Hematopoietic multipotent progenitor cell treated with erythropoietin and hydrocortisone succinate and interleukin-3 and kit ligand, for 4 days (in vitro differentiated cells): Measurements from ENCODE around the gene CLEC4D.
"Not testable (repeated sequence)": the region's sequence is repeated elsewhere in the genome, so short reads cannot be mapped to it uniquely, and the experiment has no call there.

Experiments
- DNase-seq: peaks from one replicate; pipeline ENCODE4 v3.0.0-alpha.2; 2015

Gene CLEC4D

DNA sequence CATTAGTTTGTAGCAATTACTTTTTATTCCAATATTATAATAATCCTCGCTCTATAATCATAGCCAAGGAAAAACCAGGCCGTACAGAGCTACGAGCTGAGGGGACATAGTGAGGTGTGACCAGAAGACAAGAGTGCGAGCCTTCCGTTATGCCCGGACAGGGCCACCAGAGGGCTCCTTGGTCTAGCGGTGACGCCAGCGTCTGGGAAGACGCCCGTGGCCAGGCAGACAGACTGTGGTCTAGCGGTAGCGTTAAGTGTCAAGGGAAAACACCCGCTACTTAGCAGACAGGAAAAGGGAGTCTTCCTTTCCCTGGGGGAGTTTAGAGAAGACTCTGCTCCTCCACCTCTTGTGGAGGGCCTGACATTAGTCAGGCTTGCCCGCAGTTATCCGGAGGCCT lies 24.5 kb downstream of the CLEC4D start:
- not testable (repeated sequence) for DNase-seq

DNA sequence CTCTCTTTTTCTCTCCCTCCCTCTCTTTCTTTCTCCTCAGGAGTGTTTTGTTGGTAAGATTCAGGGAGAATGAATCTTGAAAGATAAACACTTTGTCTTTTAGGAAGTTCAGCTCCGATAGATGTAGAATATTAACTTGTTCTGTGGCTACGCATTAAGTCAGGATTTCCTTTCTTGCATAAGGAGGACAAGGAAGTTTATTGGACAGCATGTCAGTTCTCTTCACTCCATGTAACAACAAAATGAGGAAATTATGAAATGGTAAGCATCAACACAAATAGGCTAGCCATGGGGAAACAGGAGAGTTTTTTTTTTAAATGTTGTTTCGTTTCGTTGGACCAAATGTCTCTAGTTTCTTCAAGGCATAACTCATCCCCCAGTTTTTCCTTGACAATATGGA lies 27.5 kb downstream of the CLEC4D start, which contains the start of gene CLEC4E:
CLEC4E (minus strand) TSS at position 75 of the 400 bp plus-strand sequence. CDS start 108 bp downstream, outside the sequence.
- peak; percentile 13 for DNase-seq

DNA sequence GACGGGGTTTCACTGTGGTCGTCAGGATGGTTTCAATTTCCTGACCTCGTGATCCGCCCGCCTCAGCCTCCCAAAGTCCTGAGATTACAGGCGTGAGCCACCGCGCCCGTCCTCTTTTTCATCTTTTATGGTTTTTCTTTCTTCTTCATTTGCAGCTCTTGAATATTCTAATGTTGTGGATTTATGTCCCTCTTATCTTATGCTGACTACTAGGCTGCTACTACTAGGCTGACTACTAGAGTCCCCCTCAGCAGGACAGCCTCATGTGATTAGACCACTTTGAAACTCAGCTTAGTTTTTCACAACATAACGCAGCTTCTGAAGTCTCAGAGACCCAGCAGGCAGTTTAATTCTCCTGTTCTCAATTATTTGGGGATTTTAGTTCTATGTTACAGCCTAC lies 28.3 kb downstream of the CLEC4D start:
- DNase-seq = no peak

DNA sequence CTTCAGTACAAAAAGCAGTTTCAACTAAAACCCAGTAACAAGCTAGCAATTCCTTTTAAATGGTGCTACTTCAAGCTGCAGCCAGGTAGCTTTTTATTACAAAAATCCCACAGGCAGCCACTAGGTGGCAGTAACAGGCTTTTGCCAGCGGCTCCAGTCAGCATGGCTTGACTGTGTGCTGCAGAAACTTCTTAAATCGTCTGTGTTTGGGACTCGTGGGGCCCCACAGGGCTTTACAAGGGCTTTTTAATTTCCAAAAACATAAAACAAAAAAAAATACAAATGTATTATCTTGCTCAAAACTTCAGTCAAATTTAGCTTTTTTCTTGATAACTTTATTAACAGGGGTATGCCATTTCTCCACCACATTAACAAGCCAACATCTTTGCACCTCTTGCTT lies 31.0 kb downstream of the CLEC4D start:
- peak; percentile 84 for DNase-seq

DNA sequence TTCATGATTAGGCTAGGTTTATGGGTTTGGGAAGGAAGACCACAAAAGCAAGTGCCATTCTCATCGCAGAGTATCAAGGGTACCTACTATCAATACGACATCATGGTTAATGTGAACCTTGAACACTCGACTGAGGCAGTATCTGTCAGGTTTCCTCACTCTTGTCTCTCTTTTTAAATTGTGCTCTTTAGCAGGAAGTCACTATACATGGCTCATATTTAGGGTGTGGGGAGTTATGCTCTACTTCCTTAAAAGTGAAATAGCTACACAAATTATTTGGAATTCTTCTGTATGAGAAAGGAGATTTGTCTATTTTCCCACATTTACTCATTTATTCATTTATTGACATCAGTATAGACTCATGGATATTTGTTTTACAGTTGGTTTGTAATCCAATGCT lies 33.3 kb downstream of the CLEC4D start:
- DNase-seq = no peak

DNA sequence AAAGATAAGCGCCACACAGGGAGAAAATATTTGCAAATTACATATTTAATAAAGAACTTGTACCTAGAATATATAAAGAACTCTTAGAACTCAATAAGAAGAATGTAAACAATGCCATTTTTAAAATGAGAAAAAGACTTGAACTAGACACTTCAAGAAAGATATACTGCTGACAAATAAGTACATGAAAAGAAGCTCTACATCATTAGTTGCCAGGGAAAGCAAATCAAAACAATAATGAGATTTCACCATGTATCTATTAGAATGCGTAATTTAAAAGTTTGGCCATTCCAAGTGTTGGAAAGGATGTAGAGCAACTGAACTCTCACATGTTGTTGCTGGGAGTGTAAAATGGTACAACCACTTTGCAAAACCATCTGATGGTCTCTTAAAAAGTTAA lies 34.3 kb downstream of the CLEC4D start:
- no peak for DNase-seq

DNA sequence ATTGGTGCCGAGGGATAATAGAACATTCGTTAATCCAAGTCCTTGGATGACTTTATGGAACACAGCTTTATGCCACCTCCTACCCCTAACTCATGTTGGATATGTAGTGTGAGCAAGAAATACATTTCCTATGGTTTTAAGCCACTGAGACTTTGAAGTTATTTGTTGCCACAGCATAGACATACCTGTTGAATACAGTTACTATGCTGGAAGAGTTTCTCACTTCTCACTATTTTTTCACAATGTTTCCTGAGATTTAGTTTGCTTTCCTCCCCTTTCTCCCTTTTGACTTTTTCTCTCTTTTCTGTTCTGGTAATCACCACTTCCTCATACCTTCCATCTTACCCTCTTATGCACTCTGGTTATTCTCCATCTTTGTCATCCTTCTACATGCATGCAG lies 34.9 kb downstream of the CLEC4D start:
- no peak for DNase-seq

DNA sequence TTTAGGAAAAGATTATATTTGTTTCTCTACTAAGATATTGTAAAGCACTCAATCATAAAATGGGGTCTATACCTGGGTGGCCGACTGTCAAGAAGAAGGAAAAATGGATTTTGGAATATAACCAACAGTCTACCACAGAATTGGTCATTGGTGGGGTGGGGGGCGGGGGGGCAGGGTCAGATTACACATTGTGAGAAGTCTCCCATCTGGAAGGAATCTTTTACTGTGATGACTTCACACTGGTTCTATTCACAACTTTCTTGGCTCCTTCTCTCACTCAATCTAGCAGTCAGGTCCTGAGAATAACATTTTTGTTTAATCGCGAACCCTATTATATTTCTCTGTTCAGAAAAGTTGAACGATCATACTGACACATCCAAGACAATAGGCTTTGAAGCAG lies 36.1 kb downstream of the CLEC4D start:
- DNase-seq = no peak

DNA sequence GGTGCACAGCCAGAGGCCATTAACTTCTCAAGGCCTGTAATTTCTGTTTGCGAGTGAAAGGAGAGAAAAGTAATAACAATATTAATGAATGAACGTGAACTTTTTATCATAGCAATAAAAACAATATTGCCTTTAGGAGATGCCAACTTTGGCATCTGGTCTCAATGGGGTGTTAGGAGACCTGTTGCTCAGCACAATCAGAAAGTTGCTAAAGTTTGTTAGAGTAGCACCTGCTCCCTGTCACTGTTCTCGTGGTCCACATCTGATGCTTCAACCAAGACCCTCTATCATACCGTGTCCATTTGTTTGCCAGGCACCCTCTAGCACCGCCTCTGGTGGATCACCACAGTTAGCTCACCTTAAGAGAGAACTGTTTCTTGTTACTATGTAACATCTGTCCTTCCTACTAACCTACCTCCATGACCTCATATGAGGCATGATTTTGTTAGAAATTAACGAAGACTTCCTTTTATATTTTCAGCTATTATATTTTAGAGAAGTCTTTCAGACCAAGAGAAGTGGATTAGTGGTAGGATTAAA lies 39.9 kb downstream of the CLEC4D start:
- no peak for DNase-seq

DNA sequence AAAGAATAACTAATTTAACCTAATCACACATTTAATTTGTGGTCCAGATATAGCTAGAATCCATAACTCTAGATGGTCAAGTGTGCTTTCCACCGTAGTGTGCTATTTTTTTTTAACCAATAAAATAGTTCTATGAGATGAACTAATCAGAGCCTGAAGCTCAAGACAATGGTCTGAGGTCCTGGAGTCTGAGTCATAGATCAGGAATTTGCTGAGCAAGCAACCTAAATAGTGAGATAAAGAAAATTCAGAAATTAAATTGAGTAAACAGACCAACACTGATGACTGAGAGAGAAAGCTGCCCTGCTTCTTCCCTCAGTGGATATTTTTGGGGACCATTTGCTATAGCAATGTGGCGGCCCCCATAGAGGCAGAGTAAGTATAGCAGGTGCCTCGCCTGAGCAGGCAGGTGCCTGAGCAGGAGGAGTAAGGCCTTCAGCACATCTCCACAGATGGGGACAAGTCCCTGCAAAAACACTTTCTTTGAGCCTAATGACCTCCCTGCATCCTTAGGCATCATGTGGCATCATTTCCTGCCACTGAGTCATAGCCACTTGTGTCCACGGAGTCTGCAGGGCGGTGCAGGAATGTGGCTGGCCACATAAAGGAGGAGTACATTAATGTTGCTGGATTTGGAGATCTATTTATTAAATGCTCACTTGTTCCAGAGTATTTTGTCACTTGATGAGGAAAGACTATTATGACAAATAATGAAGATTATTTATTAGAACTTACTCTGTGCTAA lies 41.3 kb downstream of the CLEC4D start:
- DNase-seq = no peak

DNA sequence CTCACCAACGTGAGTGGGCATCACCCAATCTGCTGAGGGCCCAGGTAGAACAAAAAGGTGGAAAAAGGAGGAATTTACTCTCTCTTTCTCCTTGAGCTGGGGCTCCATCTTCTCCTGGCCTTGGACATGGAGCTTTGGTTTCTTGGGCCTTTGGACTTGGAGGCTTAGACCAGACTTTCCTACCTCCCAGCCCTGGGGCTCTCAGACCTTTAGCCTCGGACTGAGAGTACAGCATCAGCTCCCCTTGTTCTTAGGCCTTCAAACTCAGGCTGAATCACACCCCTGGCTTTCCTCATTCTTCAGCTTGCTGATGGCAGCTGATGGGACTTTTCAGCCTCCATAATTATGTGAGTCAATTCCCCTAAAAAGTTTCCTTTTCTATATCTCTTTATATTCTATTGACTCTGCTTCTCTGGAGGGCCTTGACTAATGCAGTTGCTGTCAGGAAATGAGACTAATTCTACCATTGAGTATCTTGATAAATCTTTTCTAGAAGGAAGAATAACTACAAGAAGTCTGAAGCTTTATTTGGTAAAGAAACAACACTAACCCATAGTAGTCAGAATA lies 43.3 kb downstream of the CLEC4D start:
- DNase-seq = no peak

DNA sequence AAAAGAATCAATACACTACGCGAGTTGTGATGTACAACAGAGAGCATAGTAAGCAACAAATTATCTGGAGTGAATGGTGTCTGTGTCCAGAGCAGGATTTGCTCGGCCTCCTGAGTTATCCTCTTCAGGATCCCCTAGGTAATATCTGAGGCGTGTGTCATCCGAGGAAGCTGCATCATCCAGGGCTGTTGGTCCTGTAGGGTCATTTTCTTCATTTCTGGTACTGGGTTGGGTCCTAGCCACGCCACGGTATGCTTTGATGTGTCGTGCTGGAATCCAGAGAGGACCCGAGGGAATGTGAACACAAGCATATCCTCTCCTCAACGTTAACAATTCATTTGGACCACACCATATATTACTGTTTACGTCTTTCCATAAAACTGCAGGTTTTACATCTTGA lies 46.4 kb downstream of the CLEC4D start:
- DNase-seq = no peak

DNA sequence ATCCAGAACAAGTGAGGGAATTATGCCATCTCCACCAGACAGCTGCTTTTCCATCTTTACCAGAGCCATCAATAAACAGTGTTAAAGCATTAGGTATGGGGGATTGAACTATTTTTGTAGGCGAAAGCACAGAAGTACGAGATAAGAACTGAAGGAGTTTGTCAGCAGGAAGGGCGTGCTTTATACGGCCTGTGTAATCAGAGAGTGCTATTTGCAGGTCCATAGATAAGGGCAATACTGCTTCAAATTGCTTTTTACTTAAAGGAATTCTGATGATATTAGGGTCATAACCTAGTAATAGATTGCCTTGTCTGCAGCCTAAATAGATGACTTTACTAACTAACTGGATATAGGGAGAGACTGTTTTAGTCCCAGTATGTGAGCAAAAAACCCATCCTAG lies 47.7 kb downstream of the CLEC4D start:
- peak; percentile 28 for DNase-seq

DNA sequence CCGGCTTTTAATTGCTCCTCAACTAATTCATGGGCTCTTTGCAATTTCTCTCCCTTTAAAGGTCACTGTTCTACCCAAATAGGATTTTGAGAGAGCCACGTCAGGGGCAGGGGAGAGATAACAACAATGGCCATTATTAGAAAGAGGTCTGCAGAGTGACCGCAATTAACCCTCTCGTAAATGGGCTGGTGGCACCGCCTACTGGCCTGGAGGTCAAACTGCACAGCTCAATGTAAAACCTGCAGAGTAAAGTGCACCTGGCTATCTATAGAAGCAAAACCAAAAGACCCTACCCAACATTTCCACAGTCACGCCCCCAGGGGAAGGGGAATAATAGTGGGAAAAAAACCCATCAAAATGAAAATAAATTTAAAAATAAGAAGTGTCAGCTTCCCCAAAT lies 49.0 kb downstream of the CLEC4D start:
- DNase-seq = no peak

DNA sequence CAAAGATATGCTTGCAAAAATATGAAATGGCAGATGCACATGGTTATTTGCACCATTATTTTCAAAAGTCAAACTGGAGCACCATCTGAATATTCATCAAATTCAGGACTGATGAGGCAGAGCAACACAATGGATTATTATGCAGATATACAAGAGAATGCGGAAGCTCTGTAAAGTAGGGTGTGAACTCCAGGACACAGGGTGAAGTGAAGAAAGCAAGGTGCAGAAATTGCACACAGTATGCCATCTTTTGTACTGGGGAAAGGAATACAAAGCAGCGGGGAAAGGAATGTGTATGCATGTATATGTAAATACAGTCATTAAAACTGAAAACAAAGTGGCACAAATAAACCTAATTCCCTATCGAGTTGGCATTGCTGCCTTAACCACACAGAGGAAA lies 50.1 kb downstream of the CLEC4D start:
- no peak for DNase-seq

DNA sequence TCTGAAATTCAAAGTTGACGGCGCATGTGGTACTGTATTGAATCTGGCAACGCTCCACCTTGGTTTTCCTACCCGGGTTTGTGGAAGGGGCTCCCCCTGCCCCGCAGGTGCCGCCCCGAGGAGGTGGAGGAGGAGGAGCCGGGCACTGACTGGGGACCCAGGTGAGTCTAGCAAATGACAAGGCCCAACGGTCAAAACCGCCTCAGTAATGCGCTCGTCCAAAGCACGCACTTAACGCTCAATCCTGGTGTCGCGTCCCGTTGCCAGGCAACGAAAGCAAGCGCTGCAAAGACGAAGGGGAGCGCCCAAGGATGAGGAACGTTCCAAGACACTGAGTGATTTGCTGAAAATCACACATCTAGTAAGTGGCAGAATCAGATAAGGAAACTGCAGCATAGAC lies 51.4 kb downstream of the CLEC4D start:
- no peak for DNase-seq

DNA sequence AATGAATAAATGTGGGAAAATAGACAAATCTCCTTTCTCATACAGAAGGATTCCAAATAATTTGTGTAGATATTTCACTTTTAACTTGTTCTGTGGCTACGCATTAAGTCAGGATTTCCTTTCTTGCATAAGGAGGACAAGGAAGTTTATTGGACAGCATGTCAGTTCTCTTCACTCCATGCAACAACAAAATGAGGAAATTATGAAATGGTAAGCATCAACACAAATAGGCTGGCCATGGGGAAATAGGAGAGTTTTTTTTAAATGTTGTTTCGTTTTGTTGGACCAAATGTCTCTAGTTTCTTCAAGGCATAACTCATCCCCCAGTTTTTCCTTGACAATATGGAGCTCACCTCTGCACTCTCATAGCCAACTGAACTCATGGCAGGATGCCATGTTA lies 52.7 kb downstream of the CLEC4D start:
- not testable (repeated sequence) for DNase-seq

DNA sequence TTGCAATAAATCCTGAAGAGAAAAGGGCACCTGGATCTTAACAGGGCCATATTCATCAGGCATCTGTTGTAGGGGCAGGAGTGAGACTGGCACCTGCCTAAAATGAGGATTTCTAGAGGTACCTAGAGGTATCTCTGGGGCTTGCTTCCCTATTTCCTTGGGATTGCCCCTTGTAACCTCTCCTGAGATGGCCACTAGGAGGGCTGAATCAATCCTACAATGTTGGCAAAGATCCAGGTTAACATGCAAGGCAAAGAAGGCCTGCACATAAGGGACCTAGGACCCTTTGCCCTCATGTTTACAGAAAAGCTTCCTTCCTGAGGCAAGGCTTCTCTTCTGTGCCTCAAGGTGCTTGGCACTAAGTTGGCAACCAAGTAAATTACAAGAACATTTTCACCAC lies 53.2 kb downstream of the CLEC4D start:
- DNase-seq = peak; percentile 21
